GM18951 (cell line): ENCODE data around the gene NVL.
A peak's percentile ranks its signal among the peaks of the same experiment; 100 is the strongest.

Source experiments
- POLR2A ChIP-seq: IDR thresholded peaks from 4 replicates; pipeline ENCODE4 v1.6.1; 2011; ENCODE audit warnings: mild to moderate bottlenecking; ENCODE audit not compliant: insufficient read length, insufficient read depth; ENCODE audit errors: extremely low read depth
- in situ Hi-C: fragments of 300-500 bp; cut with MboI; formaldehyde crosslinking; loops from one replicate; pipeline ENCODE4 v1.12.0; 2022; ENCODE audit warnings: low sequenced_read_pairs, mixed read lengths, inconsistent platforms; ENCODE audit not compliant: unreplicated experiment

Gene NVL

DNA sequence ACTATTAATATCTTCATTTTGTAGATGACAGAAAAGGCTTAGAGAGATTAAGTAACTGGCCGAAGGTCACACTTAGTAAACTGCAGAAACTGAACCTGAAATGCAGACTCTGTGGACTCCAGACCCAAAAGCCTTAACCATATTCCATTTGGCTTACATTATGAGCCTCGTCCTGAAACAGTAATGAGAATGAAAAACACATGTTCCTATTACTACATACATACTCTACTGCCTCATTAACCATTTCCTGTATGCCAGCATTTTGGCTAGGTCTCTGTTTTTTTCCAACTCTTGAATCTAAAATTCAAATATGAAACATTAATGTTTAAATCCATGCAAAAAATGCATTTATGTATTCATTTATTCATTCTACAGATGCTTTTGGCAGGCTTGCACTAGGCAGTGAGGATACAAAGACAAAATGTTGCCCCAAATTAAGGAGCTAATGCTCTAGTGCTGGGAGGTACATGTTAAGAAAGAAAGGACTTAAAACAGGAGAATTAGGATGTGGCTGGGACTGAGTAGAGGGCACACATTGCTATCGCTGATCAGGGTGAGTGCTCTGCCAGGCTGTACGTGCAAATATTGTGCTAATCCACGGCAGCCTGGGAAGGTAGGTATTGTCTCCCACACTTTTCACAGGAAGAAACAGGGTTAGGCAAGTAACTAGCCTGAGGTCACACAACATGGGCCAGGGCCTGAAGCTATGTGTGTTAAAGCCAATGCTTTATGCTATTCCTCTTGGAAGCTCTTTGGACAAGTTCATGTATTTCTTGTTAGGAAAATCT lies 133.0 kb downstream of the NVL start:
- TF ChIP-seq POLR2A = no peak
- in situ Hi-C loops = no loop called here

DNA sequence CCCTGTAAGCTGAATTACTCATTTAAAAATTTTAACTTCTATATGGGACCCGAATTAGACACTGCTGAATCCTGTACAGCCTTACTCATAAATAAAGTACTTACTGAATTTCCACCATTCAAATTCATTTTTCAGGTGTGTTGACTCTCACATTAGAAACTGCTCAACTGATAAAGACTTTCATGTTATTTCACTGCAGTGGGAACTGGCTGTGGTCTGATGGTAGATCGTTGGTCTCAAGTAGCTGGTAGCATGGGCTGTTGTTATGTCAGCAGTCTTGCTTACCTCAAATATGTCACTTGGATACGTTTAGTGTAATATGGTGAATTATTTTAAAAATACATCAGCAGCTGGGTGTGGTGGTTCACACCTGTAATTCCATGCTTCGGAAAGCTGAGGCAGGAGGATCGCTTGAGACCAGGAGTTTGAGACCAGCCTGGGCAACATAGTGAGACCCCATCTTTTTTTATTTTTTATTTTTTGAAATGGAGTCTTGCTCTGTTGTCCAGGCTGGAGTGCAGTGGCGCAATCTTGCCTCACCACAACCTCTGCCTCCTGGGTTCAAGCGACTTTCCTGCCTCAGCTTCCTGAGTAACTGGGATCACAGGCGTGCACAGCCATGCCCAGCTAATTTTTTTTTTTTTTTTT lies 136.5 kb downstream of the NVL start:
- no peak for TF ChIP-seq POLR2A

DNA sequence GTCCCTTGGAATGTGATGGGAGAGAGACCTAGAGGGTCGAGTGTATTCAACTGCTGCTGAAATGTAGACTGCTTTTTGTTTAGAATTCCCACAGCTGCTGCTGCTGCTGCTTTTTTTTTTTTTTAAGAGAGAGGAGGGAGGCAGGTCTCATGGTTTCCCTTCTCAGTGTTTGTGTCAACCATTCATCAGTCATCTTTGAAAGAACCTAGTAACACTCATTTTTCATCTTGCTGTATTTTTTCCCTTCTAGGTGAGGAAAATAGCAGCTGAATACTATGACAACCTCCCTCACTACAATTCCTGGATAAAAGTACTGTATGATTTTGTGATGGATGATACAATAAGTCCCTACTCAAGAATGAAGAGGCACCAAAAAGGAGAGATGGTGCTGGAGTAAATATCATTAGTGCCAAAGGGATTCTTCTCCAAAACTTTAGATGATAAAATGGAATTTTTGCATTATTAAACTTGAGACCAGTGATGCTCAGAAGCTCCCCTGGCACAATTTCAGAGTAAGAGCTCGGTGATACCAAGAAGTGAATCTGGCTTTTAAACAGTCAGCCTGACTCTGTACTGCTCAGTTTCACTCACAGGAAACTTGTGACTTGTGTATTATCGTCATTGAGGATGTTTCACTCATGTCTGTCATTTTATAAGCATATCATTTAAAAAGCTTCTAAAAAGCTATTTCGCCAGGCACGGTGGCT lies 137.7 kb downstream of the NVL start:
- TF ChIP-seq POLR2A = no peak
- in situ Hi-C loops = no loop called here

More for the DNA sequence above, 136.5 kb downstream of the NVL start:
- in situ Hi-C loops = no loop called here

DNA sequence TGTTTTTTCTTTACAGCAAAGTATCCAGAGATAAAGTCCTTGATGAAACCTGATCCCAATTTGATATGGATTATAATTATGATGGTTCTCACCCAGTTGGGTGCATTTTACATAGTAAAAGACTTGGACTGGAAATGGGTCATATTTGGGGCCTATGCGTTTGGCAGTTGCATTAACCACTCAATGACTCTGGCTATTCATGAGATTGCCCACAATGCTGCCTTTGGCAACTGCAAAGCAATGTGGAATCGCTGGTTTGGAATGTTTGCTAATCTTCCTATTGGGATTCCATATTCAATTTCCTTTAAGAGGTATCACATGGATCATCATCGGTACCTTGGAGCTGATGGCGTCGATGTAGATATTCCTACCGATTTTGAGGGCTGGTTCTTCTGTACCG lies 140.4 kb downstream of the NVL start:
- in situ Hi-C loops = no loop called here

DNA sequence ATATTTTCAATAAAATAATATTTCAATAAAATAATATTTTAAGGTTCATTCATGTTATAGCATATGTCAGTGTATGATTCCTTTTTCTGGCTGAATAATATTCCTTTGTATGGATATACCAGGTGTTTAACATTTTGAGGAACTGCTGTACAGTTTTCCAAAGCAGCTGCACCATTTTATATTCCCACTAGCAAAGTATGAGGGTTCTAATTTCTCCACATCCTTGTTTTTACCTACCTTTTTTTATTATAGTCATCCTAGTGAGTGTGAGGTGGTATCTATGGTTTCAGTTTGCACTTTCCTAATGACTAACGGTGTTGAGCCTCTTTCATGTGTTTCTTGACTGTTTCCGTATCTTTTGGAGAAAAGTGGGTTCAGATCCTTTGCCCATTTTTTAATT lies 141.7 kb downstream of the NVL start:
- TF ChIP-seq POLR2A = no peak
- in situ Hi-C loops = no loop called here

More for the DNA sequence above, 140.4 kb downstream of the NVL start:
- no peak for TF ChIP-seq POLR2A

DNA sequence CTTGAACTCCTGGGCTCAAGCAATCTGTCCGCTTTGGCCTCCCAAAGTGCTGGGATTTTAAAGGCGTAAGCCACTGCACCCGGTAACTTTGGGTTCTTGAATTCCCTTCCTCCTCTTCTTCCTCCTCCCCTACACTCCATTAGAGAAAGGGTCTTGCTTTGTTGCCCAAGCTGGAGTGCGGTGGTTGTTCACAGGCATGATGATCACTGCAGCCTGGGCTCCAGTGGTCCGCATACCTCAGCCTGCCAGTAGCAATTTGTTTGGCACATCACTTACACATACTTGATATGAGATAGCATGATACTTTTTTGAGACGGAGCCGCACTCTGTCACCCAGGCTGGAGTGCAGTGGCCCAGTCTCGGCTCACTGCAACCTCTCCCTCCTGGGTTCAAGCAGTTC lies 144.8 kb downstream of the NVL start:
- no peak for TF ChIP-seq POLR2A
- in situ Hi-C loops = no loop called here

DNA sequence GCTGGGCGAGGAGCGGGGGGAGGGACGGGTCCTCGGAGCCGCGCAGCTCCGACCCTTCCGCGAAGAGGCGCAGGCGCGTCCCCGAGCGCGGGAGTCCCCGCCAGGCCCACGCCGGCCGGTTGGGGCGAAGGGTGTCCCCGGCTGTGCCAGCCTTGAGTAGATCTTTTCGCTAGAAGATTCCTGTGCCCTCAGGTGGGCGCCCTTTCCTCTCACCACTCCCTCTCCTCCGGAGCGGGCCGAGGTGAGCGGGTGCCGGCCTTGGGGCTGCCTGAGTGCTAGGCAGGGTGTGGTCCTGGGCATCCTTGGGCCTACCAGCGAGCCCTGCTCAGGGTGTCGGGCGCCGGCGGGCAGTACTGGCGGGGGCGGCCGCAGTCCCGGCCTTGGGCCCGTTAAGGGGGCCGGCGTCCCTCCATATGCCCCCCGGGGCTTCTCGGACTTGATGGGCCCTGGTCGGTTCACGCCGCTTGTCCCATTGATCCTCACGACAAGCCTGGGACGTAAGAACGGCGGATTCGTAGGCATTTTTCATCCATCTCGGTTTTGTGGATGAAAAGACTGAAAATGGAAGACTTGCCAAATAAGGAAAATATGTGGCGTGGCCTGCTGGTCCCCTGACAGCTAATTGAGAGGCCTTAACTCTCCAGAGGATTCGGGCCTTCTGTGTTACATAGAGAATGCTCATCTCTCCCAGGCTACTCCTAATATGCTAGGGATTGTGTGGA lies 146.2 kb downstream of the NVL start:
- no peak for TF ChIP-seq POLR2A
- in situ Hi-C loops = no loop called here

DNA sequence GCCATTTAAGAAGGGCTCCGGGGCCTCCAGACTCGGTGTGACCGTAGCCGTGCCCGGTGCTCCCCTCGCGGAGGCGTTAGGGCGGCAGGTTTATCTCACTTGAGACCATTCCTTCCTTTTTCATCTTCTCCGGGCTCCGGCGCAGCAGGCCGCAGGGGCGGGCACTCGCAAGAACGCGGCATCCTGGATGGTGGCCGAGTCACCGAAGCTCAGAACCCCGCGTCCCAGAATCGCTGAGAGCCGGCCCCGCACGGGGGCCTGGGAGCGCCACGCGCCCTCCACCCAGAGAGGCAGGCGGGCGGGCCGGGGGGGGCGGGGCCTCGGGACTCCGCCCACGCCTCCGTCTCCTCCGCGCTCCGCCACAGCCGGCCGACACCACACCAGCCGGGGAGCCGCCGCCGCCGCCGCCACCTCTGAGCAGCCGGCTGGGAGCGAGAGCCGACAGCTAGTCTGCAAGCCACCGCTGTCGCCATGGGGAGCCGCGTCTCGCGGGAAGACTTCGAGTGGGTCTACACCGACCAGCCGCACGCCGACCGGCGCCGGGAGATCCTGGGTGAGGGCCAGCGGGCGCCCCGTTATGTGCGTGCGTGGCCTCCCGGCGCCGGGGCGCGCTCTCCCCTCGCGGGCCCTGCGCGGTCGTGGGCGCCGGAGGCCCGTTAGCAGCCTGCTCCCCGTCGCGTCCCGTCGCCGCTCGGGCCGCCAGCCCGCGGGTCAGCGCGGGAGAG lies 146.9 kb downstream of the NVL start, which contains the start of gene DEGS1:
TSS of gene DEGS1 (plus strand) at position 375 of the 725 bp plus-strand sequence. CDS start at position 472, 97 bp downstream.
- peak; percentile 79 for TF ChIP-seq POLR2A
- in situ Hi-C loops = no loop called here

DNA sequence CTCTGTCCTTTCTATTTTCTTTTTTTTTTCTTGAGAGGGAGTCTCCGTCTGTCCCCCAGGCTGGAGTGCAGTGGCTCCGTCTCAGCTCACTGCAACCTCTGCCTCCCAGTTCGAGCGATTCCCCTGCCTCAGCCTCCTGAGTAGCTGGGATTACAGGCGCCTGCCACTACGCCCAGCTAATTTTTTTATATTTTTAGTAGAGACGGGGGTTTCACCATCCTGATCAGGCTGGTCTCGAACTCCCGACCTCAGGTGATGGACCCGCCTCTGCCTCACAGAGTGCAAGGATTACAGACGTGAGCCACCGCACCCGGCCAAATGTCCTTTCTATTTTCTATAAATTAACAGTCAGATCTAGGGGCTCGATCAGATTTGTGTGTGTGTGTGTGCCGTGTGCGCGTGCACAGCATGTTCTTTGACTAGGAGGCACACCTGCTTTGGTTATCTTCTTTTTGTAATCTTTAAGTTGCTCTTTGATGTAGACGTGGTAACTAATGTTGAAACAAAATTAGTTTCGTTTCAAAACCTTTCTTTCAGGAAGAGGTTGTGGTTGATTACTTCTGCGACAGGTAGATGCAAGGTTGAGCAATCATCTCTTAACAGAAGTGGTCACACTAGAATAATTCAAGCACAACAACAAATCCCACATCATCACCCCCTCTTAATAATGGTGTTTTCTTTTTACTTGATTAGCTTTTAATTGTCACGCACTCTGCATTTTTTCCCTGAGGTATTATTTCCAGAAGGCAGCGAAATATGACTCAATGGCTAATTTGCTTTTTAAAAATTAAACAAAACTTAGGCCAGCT lies 147.7 kb downstream of the NVL start:
- in situ Hi-C loops = no loop called here
- no peak for TF ChIP-seq POLR2A

DNA sequence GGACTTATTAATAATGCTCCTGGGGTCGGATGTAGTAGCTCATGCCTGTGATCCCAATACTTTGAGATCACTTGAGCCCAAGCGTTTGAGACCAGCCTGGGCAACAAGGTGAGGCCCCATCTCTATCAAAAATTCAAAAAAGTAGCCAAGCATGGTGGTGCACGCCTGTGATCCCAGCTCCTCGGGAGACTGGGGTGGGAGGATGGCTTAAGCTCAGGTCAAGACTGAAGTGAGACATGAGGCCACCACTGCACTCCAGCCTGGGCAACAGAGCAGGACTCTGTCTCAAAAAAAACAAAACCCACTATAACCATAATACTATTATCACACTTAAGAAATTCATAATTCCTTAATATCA lies 148.5 kb downstream of the NVL start:
- no peak for TF ChIP-seq POLR2A
- in situ Hi-C loops = no loop called here

DNA sequence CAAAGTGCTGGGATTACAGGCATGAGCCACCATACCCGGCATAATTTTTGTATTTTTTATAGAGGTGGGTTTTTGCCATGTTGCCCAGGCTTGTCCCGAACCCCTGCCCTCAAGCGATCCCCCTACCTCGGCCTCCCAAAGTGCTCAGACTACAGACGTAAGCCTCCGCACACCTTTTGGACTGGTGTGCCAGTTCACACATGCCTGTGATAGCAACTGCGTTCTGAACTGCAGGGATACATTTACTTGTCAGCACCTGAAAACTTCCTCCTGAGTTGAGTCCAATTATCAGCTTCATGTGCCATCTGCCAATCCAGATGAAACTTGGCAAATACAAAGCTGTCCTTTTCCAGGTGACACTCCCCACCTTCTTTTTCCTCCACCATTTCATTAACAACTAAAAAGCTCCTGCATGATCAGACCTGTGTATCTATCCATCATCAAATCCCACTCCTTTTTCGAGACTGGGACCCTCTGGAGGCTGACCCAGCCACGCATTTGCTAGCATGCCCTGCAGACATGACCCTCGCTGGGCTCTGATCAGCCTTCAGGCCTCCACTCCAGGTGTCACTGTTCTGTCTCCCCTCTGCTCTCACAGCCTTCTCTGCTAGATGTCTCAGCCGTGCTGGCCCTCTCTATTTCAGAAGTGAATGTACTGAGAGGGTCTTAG lies 149.1 kb downstream of the NVL start:
- in situ Hi-C loops = no loop called here
- no peak for TF ChIP-seq POLR2A
